Natural killer cell (primary cell): ENCODE measurements around the gene BCL11B. TPM values are rescaled to one million over a fixed set of nuclear protein-coding genes. Genes with fewer than 3 reads are reported as not detected.

Source experiments
- ATAC-seq, 3 donors: fragments of 150-1000 bp in 2 of 3; fragments of 200-7000 bp in 1 of 3; cut with Tn5 transposase; 1 replicate in 1 of 3; 2 replicates in 2 of 3; pipeline ENCODE4 v1.10.0; 2021; ENCODE audit warnings: mild to moderate bottlenecking in 2 of 3, moderate library complexity in 2 of 3
- DNase-seq, 2 donors: peaks; one replicate each; pipeline versions ENCODE4 v3.0.0 to v3.0.0-alpha.2; 2013 to 2021; ENCODE audit warnings: mixed read lengths in 1 of 2
- H3K27ac ChIP-seq: one replicate; pipeline ENCODE4 v1.5.1; 2013; ENCODE audit warnings: mild to moderate bottlenecking, low read length
- H3K27me3 ChIP-seq: one replicate; pipeline ENCODE4 v1.6.1; 2013; ENCODE audit warnings: low read length; ENCODE audit not compliant: control insufficient read depth, insufficient read depth
- H3K36me3 ChIP-seq: one replicate; pipeline ENCODE4 v1.6.1; 2013; ENCODE audit warnings: low read length; ENCODE audit not compliant: control insufficient read depth, insufficient read depth
- H3K4me1 ChIP-seq: one replicate; pipeline ENCODE4 v1.6.1; 2013; ENCODE audit warnings: low read length; ENCODE audit not compliant: control insufficient read depth, insufficient read depth
- H3K4me3 ChIP-seq: one replicate; pipeline ENCODE4 v1.5.1; 2013; ENCODE audit warnings: low read length
- H3K9me3 ChIP-seq: one replicate; pipeline ENCODE4 v1.6.1; 2013; ENCODE audit warnings: low read length; ENCODE audit not compliant: control insufficient read depth, insufficient read depth
- H3K27ac Mint-ChIP-seq, 2 donors: one replicate each; pipeline ENCODE4 v1.8.0; 2022; ENCODE audit warnings: mild to moderate bottlenecking in 2 of 2, mixed read lengths in 2 of 2, moderate library complexity in 1 of 2
- H3K27me3 Mint-ChIP-seq, 2 donors: one replicate each; pipeline ENCODE4 v1.8.0; 2022; ENCODE audit warnings: low read depth in 2 of 2, mixed read lengths in 2 of 2
- H3K36me3 Mint-ChIP-seq: one replicate; pipeline ENCODE4 v1.8.0; 2022; ENCODE audit warnings: mixed read lengths
- H3K4me1 Mint-ChIP-seq, 2 donors: one replicate each; pipeline ENCODE4 v1.8.0; 2022; ENCODE audit warnings: mixed read lengths in 2 of 2
- H3K4me3 Mint-ChIP-seq: one replicate; pipeline ENCODE4 v1.8.0; 2022; ENCODE audit warnings: mild to moderate bottlenecking, moderate library complexity, mixed read lengths
- H3K9me3 Mint-ChIP-seq, 2 donors: one replicate each; pipeline ENCODE4 v1.8.0; 2022; ENCODE audit warnings: mixed read lengths in 2 of 2
- CTCF ChIP-seq: fragments of 200-600 bp; IDR thresholded peaks from one replicate; pipeline ENCODE4 v1.8.0; 2022; ENCODE audit warnings: antibody characterized with exemption
- WGBS: methylation state at CpG from one replicate; pipeline ENCODE4 v1.1.7; 2013; ENCODE audit warnings: missing lambda C conversion rate; ENCODE audit not compliant: insufficient coverage; 5-methylcytosine and 5-hydroxymethylcytosine counted together
- intact Hi-C: fragments of 100-400 bp; cut with micrococcal nuclease; formaldehyde crosslinking; loops from one replicate; pipeline ENCODE4 v1.14.2; 2022
- total RNA-seq, 4 donors: library from RNA; stranded (reverse); fragments of 120-200 nt in 1 of 4; gene quantifications; one replicate each; pipeline versions ENCODE4 v1.2.3 to v1.2.4, GENCODE V29; 2013 to 2022

Gene BCL11B
- total RNA-seq, 3 donors from 2014 or later (not counting 1 experiment from before 2014, with no cell fraction given), result 43.5 to 61.5 (median 56.2) TPM

DNA sequence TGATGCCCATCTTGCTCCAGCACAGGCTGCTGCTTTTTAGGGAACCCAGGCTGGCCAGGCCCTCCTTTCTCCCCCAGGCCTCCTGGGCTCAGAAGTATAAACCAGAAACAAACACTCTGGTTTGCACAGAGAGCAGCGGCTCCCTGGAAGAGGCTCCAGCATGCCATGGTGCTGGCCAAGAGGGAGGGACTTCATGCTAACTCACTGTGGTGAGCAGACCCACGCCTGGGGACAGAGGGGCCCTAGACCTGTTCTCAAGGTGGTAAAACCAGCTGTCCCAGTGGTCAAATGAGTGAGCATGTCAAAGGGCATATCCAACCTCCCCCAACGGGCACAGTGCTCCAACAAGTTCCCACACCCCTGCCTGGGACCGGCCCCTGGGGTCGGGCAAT is 15.5 kb downstream of the BCL11B start:
- Histone ChIP-seq H3K27me3 (no peaks in the 10 kb centered on the region), H3K9me3 (no peaks in the 10 kb centered on the region), H3K36me3 (peaks cover 26% of the 10 kb centered on the region), H3K4me1 (peaks cover 84% of the 10 kb centered on the region), H3K27ac (peak overlapping the region; percentile 16), H3K4me3 (no peak overlapping the region)
- 69% methylated on average over 5 of the region's 5 CpGs for WGBS
- Mint-ChIP-seq H3K36me3 (no peaks in the 10 kb centered on the region), H3K4me3 (no peak overlapping the region), H3K27me3 (no peaks in the 10 kb centered on the region), H3K4me1 (peaks cover 66 to 83% of the 10 kb centered on the region in 2 donors), H3K27ac (peak overlapping the region in 1 of 2 donors; percentile 97), H3K9me3 (no peaks in the 10 kb centered on the region)
- no peak for TF ChIP-seq CTCF
- no peak for DNase-seq
- ATAC-seq, result no peak
- intact Hi-C loops, result no loop called here

DNA sequence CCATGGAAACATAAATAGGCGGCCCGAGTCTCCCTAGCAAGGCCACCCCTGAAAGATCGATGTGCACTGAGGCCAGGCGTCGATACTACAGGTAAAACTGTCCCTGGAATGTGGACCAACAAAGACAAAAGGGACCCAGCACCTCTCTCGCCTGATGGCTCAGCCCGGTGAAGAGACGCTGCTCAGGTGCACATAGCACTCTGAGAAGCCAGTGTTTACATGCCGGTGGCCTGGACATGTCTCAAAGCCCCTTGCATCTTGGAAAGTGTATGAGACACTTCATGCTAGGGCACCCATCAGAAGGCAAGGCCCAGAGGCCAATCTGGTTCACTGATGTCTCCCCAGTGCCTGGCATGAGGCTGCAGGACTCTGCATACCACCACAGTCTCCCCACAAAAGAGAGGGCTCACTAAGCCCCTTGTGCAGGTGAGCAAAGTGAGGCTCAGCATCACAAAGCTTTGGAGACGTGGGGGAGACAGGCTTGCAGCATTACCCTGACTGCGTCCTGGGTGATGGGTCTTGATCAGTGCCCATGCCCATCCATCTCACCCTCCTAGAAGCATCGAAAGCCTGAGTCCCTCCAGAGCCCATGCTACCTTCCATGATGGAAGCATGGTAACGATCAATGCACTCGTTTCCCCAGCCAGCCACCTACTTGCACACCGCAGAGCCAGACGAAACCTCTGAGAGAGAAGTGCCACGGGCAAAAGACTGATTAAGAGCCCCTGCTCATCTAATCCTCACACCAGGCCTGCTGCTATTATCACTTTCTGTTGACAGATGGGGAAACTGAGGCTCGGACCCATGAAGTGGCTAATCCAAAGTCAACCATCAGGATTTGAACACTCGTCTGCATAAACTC is 16.1 kb downstream of the BCL11B start:
- H3K4me3 Mint-ChIP-seq, result no peak overlapping the region
- intact Hi-C loops, result no loop called here
- Histone ChIP-seq H3K36me3 (peaks cover 26% of the 10 kb centered on the region), H3K4me1 (peaks cover 83% of the 10 kb centered on the region), H3K27me3 (no peaks in the 10 kb centered on the region), H3K27ac (peak overlapping the region; percentile 16), H3K4me3 (no peak overlapping the region), H3K9me3 (no peaks in the 10 kb centered on the region)
- DNase-seq, result no peak
- H3K4me1 Mint-ChIP-seq, result peaks cover 66 to 81% of the 10 kb centered on the region in 2 donors
- no peaks in the 10 kb centered on the region for H3K36me3 Mint-ChIP-seq
- H3K27me3 Mint-ChIP-seq, result no peaks in the 10 kb centered on the region
- WGBS, result 82% methylated on average over 19 of the region's 19 CpGs
- TF ChIP-seq CTCF, result no peak
- H3K9me3 Mint-ChIP-seq, result no peaks in the 10 kb centered on the region
- no peak for ATAC-seq
- H3K27ac Mint-ChIP-seq, result peak overlapping the region in 1 of 2 donors; percentile 97

DNA sequence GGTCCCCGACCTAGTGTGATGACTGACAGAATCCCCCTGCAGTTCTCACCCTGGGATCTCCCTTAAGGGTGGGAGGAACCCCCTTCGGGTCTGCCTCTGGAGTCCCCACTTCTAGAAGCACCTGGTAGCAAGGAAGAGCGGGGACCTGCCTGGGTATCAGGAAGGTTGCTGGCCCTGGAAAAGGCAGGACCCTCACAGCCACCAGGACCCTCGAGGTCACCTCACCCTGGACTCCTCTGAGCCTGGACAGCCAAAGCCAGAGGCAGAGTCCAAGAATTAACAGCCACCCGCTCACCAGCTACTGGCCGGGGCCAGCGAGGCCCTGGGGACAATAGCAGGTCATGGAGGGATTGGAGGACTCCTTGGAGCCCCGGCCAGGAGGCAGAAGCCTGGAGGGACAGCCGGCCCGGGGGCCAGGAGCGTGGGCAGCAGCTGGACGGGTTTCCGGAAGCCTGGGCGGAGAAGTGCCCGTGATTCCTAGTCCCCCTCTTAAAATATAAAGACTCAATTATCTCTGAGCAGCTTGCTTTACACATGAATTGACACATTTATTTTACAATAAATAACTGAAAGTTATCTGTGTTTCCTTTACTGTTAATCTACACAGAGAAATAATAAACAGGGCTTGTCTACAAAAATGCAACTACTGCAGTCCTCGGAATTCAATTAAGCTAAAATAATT is 17.5 kb downstream of the BCL11B start:
- no peak for TF ChIP-seq CTCF
- WGBS, result 83% methylated on average over 16 of the region's 16 CpGs
- no peaks in the 10 kb centered on the region for H3K9me3 Mint-ChIP-seq
- peaks cover 62 to 75% of the 10 kb centered on the region in 2 donors for H3K4me1 Mint-ChIP-seq
- Histone ChIP-seq H3K27ac (peak overlapping the region; percentile 43), H3K4me1 (peaks cover 86% of the 10 kb centered on the region), H3K36me3 (peaks cover 28% of the 10 kb centered on the region), H3K27me3 (no peaks in the 10 kb centered on the region), H3K4me3 (no peak overlapping the region), H3K9me3 (no peaks in the 10 kb centered on the region)
- H3K4me3 Mint-ChIP-seq, result peak overlapping the region; percentile 62
- H3K27me3 Mint-ChIP-seq, result no peaks in the 10 kb centered on the region
- H3K36me3 Mint-ChIP-seq, result no peaks in the 10 kb centered on the region
- intact Hi-C loops, result no loop called here
- ATAC-seq (no peak), DNase-seq (no peak)
- H3K27ac Mint-ChIP-seq, result peak overlapping the region; percentile 72 to 73
